ENCODE data around the gene C1QTNF8. TPM values are rescaled to one million over a fixed set of nuclear protein-coding genes. Genes with fewer than 3 reads are reported as not detected.

C1QTNF8 gene
- total RNA-seq, 1 donor: not detected

DNA sequence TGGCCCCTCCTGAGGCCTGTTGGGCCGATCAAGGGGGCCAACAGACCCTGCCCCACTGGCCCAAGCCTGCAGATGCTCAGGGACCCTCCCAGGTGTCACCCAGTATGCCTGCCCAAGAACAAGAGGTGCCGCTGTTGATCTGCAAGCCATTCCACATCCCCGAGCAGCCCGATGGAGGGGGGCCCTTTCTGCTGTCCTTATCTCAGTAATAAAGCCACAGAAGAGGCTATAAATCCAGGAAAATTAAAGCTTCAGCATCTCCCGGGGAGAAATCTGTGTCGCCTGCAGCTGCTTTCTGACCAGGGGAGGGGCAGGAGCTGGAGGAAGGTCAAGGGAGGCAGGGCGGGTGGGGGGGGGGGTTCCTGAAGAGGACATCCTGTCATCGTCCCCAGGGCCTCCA is 45.1 kb upstream of the C1QTNF8 start:
- no peak overlapping the region for H3K4me3 ChIP-seq (ENCODE audit: low read depth, low read length)
- DNase-seq (ENCODE audit: low read depth): no peak
- TF ChIP-seq, protein P1, sequence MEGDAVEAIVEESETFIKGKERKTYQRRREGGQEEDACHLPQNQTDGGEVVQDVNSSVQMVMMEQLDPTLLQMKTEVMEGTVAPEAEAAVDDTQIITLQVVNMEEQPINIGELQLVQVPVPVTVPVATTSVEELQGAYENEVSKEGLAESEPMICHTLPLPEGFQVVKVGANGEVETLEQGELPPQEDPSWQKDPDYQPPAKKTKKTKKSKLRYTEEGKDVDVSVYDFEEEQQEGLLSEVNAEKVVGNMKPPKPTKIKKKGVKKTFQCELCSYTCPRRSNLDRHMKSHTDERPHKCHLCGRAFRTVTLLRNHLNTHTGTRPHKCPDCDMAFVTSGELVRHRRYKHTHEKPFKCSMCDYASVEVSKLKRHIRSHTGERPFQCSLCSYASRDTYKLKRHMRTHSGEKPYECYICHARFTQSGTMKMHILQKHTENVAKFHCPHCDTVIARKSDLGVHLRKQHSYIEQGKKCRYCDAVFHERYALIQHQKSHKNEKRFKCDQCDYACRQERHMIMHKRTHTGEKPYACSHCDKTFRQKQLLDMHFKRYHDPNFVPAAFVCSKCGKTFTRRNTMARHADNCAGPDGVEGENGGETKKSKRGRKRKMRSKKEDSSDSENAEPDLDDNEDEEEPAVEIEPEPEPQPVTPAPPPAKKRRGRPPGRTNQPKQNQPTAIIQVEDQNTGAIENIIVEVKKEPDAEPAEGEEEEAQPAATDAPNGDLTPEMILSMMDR (IDR thresholded peaks at IDR 0.05; ENCODE audit: insufficient read depth, low read length): no peak

DNA sequence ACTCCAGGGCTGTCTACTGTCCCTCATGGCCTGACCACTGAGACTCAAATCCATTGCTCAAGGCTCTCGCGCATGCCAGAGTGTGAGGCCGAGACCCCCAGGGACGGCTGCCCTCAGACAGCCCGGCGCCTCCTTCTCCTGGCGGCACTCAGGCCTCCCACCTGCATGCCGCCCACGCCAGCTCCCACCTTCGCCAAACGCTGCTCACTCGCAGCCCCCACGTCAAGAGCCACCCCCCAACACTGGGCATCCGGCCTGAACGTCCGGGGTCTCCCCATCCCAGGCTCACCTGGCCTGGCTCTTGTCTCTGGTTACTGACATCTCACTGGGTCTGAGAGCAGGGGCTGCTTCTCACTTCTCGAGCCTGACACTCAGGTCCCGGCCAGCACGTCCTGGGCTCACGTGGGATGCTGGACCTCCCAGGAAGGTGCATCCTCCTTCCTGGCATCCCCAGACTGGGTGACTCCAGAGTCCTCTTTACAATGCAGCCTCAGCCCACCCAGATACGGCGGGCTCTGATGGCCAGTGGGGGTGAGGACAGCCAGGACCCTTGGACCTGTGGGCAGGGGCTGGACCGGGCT is 44.6 kb upstream of the C1QTNF8 start:
- no peak overlapping the region for H3K4me3 ChIP-seq (ENCODE audit: low read depth, low read length)

DNA sequence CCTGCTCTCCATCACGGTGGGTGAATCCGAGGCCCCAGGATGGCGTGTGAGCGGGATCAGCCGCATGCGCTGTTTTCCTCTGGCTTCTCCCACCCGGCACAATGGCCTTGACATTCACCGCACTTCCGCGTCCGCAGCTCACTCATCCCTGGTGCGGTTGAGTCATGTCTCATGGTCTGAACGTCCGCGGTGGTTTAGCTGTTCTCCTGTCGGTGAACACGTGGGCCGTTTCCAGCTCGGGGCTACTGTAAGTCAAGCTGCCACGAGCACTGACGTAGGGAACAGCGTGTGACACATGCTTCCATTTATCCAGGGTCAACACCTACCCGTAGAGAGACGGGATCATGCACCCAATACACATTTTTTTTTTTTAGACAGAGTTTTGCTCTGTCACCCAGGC is 41.6 kb upstream of the C1QTNF8 start:
- H3K4me3 ChIP-seq (ENCODE audit: low read depth, low read length): no peak overlapping the region
- no peak for DNase-seq (ENCODE audit: low read depth)
- TF ChIP-seq, protein P1 (IDR thresholded peaks at IDR 0.05; ENCODE audit: insufficient read depth, low read length): no peak

More for the DNA sequence above, 44.6 kb upstream of the C1QTNF8 start:
- TF ChIP-seq, protein P1 (IDR thresholded peaks at IDR 0.05; ENCODE audit: insufficient read depth, low read length): no peak
- DNase-seq (ENCODE audit: low read depth): no peak

DNA sequence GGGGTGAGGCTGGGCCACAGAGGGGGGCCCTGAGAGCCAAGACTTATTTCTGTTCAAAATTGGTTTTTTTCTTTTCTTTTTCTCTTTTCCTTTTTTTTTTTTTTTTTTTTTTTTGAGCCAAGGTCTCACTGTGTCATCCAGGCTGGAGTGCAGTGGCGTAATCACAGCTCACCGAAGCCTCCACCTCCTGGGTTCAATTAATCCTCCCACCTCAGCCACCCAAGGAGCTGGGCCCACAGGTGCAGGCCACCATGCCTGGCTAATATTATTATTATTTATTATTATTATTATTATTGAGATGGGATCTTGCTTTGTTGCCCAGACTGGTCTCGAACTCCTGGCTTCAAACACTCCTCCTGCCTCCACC is 39.4 kb upstream of the C1QTNF8 start:
- TF ChIP-seq, protein P1 (IDR thresholded peaks at IDR 0.05; ENCODE audit: insufficient read depth, low read length): no peak
- no peak for DNase-seq (ENCODE audit: low read depth)
- no peak overlapping the region for H3K4me3 ChIP-seq (ENCODE audit: low read depth, low read length)

DNA sequence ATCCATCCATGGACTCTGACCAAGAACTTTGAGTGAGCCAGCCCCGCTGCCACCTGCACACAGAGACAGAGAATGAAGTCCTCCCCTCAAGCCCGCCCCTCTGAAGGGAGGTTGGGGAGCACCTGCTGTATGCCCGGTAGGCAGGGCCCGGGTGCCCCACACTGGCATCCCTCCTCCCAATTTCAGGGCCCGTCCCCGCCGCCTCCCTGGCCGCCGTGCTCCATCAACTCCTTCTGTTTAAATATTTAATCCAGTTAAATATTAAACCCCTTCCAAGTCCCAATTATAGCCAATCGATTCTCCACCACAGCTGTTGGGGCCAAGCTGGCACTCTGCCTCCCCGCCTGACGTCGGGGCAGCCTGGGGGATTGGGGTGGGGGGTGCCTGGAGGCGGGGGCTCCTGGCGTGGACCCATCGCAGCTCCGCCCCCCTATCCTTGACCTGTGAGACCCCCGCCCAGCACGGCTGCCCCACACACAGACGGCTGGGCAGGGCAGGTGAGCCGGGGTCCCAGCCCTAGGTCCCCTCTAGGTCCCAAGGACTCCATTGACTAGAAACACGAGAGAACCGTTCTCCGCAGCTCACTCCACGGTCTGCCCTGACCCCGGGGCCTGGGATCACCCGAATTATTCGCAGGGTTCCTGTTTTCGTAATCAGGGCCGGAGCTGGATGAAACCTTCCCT is 38.9 kb upstream of the C1QTNF8 start:
- no peak for DNase-seq (ENCODE audit: low read depth)
- TF ChIP-seq, protein P1 (IDR thresholded peaks at IDR 0.05; ENCODE audit: insufficient read depth, low read length): no peak
- no peak overlapping the region for H3K4me3 ChIP-seq (ENCODE audit: low read depth, low read length)

DNA sequence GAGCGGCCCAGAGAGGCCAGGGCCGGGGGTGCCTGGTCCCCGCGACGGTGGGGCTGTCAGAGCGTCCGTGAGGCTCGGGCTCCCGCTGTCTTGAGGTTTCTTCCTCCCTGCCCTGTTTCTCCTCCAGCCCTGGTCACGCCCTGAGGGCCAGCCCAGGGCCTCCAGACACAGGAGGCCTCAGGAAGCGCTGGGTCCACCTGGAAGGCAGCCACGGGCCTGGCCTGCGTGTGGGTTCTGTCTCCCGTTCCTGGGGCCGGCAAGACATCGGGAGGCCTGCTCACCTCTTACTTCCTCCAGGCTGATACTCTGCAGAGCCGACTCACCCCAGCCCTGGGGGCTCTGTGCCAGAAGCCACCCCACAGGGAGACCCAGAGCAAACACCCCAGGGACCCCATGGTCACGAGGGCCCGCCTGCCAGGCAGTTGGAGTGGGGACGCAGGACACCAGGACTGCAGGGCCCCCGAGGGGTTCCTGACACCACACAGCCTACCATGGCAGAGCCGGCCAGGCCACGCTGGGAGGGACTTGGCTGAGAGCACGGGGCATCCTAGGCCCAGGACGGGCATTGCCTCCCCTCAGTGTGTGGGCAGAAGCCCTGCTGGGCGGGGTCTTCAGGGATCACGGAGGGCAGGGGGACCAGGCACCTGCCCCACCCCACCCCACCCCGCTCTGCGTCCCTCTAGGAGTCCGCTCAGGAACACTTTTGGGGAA is 37.9 kb upstream of the C1QTNF8 start:
- DNase-seq (ENCODE audit: low read depth): no peak
- TF ChIP-seq, protein P1 (IDR thresholded peaks at IDR 0.05; ENCODE audit: insufficient read depth, low read length): no peak
- H3K4me3 ChIP-seq (ENCODE audit: low read depth, low read length): no peak overlapping the region

Measured in fibroblast of the aortic adventitia (primary cell).